HG03045 (cell line): ENCODE data around the gene CYFIP2.

Experiments used
- ATAC-seq: cut with Tn5 transposase; IDR thresholded peaks from one replicate; pipeline ENCODE4 v1.9.1; 2021; ENCODE audit warnings: mild to moderate bottlenecking, moderate library complexity; ENCODE audit not compliant: unreplicated experiment

Gene CYFIP2

GRCh38 chr5:157253547-157253946 lies 12.4 kb upstream of the CYFIP2 start:
- ATAC-seq: peak; percentile 60

- no peak for ATAC-seq
Measured at GRCh38 chr5:157258450-157258849, 7.5 kb upstream of the CYFIP2 start.

GRCh38 chr5:157259699-157260098 lies 6.2 kb upstream of the CYFIP2 start:
- ATAC-seq: no peak

- no peak for ATAC-seq
Measured at GRCh38 chr5:157263496-157264090, 2.3 kb upstream of the CYFIP2 start.

DNA sequence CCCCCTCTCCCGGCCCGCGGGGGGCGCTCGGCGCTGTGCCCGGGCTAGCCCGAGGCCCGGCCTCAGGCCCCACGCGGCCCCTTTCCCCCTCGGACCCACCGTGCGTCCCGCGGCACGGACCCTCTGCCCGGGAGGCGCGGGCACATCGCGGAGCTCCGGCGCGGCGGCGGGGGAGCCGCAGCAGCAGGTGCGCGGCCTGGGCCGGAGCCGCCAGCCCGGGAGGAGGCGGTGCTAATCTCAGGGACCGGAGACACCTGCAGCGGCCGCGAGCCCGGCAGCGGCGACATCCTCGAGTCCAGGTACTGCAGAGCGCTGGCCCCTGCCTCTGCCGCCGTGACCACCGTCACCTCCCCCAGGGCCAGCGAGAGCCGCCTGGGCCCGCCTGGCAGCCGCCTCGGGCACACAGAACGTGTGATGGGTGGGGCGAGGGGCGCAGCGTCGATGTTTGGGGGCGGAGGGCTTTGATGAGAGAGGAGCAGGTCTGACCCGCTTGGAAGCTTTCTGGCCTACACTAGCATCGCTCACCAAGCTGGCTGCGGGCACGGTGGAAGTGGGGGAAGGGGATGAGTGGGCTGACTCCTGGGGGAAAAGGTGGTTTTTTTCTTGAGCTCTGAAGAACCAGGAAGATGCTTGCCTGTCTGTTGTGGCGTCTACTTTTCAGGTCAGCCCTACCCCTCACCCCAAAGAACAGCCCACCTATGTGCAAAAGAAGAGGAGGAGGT lies 524 bp downstream of the CYFIP2 start:
- peak; percentile 57 for ATAC-seq

GRCh38 chr5:157267025-157267424 lies 1.1 kb downstream of the CYFIP2 start:
- ATAC-seq: no peak

DNA sequence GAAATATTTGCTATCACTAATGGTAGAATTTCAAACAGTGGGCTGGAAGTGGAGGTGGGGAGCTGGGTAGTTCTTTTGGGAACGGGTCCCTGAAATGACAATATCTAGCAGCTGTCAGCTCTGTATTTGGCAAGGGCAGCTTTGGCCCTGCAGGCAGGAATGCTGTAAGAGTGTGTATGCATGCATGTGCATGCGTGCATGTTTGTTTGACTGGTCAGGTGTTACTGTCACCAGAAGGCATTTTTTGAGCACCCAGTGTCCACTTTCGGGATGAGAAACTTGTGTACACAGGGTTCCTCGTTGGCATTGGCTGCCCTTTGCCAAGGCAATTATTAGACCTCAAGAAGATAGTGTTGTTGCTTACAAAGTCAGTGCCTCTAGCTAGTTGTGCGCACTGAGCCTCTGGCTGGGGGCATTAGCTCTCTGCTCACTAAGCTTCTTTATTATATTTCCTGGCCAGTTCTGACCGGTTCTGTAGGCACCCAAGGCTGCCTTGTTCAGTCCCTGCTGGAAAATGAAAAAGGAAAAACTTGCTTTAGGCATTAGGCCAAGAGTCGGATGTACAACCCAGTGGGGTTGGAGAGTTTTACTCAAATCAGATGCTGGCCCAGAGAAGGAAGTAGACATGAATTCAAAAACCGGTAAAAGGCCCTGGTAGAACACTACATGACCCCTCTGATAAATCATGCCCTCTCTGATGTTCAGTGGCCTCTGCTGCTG lies 2.0 kb downstream of the CYFIP2 start:
- ATAC-seq: no peak

- no peak for ATAC-seq
Measured at GRCh38 chr5:157269165-157269671, 3.3 kb downstream of the CYFIP2 start.

DNA sequence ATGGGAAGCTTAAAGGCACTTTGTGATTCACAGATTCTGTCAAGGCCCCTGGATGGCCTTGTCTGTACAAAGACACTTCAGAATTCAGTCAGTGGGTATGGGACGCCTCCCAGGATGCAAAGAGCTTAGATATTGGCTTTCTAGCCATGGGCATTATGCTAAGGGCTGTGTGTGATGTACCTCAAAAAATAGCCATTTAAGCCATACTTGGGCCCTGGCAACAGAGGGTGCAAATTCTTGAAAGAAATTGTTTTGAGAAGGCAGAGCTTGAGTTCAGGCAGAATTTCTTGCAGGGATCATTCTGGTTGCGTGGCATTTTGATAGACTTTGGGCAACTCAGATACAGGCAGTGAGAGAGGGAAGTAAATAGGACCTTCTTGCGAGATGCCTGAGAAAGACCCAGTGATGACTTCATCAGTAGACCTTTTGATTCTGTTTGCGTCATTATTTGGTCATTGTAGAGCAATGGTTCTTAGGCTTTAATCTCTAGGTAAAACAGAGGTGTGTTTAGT lies 3.9 kb downstream of the CYFIP2 start:
- ATAC-seq: no peak

GRCh38 chr5:157270771-157271170 lies 4.8 kb downstream of the CYFIP2 start:
- ATAC-seq: no peak

- ATAC-seq: peak; percentile 89
Measured at GRCh38 chr5:157271740-157272271, 5.9 kb downstream of the CYFIP2 start.

GRCh38 chr5:157273131-157273556 lies 7.2 kb downstream of the CYFIP2 start:
- peak; percentile 48 for ATAC-seq

- ATAC-seq: no peak
Measured at GRCh38 chr5:157275403-157275802, 9.5 kb downstream of the CYFIP2 start.

GRCh38 chr5:157278319-157279037 lies 12.6 kb downstream of the CYFIP2 start:
- ATAC-seq: no peak

- no peak for ATAC-seq
Measured at GRCh38 chr5:157279605-157280239, 13.8 kb downstream of the CYFIP2 start.

DNA sequence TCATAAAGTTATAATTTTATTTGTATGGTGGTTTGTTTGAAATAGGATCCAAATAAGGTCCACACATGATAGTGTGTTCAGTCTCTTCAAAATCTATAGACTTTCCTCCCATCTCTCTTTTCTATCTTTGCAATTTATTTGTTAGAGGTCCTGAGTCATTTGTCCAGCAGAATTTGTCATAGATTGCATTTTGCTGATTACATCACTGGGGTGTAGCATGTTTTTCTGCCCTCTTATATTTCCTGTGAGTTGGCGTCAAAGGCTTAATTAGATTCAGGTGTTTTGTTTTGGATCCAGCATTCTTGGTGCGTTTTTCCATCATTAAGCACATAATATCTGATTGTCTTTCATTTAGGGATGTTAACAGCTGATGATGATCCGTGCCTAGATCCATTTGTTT lies 15.0 kb downstream of the CYFIP2 start:
- no peak for ATAC-seq

- ATAC-seq: no peak
Measured at GRCh38 chr5:157282150-157282549, 16.2 kb downstream of the CYFIP2 start.

DNA sequence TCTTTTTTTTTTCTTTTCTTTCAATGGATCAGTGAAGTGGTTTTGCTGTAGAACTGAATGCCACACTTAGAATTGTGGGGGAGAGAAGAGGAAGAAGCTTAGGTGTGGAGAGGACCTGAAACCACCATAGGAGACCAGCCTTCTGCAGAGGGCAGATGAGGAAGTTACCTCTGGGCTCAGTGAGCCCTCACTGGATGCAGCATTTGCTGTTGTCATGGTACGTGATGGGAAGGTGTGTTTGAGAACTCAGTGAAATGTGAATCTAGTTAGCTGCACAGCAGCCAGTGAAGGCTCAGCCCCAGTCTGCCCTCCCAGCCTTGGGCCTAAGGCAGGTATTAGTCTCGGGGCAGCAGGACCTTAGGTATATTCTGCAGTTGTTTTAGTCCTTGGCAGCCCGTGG lies 17.5 kb downstream of the CYFIP2 start:
- peak; percentile 98 for ATAC-seq

DNA sequence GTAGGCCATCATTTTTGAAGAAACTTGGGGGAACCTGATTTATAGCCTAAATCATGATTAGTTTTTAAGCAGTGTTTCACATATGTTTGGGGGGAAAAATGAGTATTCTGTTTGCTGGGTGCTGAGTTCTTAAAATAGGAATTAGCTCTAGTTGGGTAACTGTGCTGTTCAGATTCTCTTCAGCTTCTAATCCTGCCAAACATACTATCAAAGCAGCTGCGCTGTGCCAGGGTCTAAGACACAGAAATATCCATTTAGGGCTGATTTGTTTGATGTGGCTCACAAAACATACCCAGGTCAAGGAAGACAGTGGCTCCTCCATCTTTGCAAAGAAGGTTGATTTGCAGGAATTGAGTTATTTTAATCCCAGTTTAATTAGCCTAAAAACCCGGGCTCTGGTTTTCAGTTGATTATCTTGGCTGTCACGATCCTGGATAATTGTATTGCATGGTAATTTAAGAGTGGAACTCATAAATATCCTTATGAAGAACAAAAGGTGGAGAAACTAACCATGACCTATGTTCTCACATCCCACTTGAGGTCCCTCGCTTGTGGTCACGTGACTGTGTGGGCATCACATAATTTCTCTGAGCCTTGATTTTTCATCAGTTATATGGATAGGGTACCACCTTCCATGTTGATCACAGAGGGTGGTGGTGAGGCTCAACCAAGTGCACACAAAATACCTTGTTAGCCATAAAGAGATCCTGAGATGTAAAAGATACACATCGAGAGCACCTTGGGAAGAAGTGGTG lies 18.7 kb downstream of the CYFIP2 start:
- no peak for ATAC-seq
